Small intestine (tissue), 7 donors: ENCODE measurements around the gene TMEM151B. TPM values are rescaled to one million over a fixed set of nuclear protein-coding genes. Genes with fewer than 3 reads are reported as not detected.

Source experiments
- DNase-seq, 2 donors: peaks; one replicate each; pipeline versions ENCODE4 v3.0.0 to v3.0.0-alpha.2; 2013
- FAIRE-seq: peaks from 2 replicates; lab custom pipeline; 2012; peaks lifted over from hg19 to GRCh38; lab: Jason Lieb, UNC
- H3K27ac ChIP-seq, 3 donors: one replicate each; pipeline ENCODE4 v1.5.1; 2013; ENCODE audit warnings: low read length in 2 of 3, mild to moderate bottlenecking in 2 of 3, control low read depth in 1 of 3, inconsistent platforms in 1 of 3, low read depth in 1 of 3, moderate library complexity in 1 of 3
- H3K27me3 ChIP-seq, 3 donors: one replicate each; pipeline ENCODE4 v1.6.1; 2013; ENCODE audit warnings: low read length in 3 of 3, inconsistent platforms in 1 of 3; ENCODE audit not compliant: control insufficient read depth in 3 of 3, insufficient read depth in 3 of 3
- H3K36me3 ChIP-seq, 3 donors: one replicate each; pipeline ENCODE4 v1.6.1; 2013; ENCODE audit warnings: low read length in 3 of 3, inconsistent platforms in 1 of 3, low read depth in 1 of 3, mild to moderate bottlenecking in 1 of 3, moderate library complexity in 1 of 3; ENCODE audit not compliant: control insufficient read depth in 3 of 3, insufficient read depth in 2 of 3
- H3K4me1 ChIP-seq, 3 donors: one replicate each; pipeline ENCODE4 v1.6.1; 2013; ENCODE audit warnings: low read length in 2 of 3, inconsistent platforms in 1 of 3, low read depth in 1 of 3, mild to moderate bottlenecking in 1 of 3, moderate library complexity in 1 of 3; ENCODE audit not compliant: control insufficient read depth in 3 of 3, insufficient read depth in 2 of 3
- H3K4me3 ChIP-seq, 3 donors: one replicate each; pipeline ENCODE4 v1.5.1; 2013; ENCODE audit warnings: low read length in 3 of 3, control low read depth in 1 of 3, inconsistent platforms in 1 of 3, low read depth in 1 of 3, mild to moderate bottlenecking in 1 of 3, moderate library complexity in 1 of 3
- H3K9me3 ChIP-seq, 2 donors: one replicate each; pipeline ENCODE4 v1.6.1; 2013; ENCODE audit warnings: low read depth in 1 of 2, low read length in 1 of 2; ENCODE audit not compliant: control insufficient read depth in 2 of 2, insufficient read depth in 1 of 2
- WGBS, 3 donors: extraction: QIAGEN DNeasy Blood & Tissue Kit; methylation state at CpG; one replicate each; pipeline ENCODE4 v1.1.7; 2013; 5-methylcytosine and 5-hydroxymethylcytosine counted together
- polyA plus RNA-seq, 4 donors: library from polyadenylated mRNA; stranded (reverse) in 3 of 4; unstranded in 1 of 4; fragments of 200-250 nt in 3 of 4; fragments of 120-200 nt in 1 of 4; gene quantifications; one replicate each; pipeline versions ENCODE4 v1.2.1 to v1.2.3, GENCODE V29; 2013
- donor health status: healthy with polysubstance abuse.
- donor health status: control.
- donor health status: control.
- donor health status: Bipolar disorder and iron deficiency.
- donor health status: healthy.

TMEM151B gene
- polyA plus RNA-seq, 4 donors, result 0.96 to 3.1 TPM; not detected in 2

GRCh38 chr6:44268095-44268628 lies 2.1 kb upstream of the TMEM151B start:
- H3K27me3 ChIP-seq, result peaks cover 8 to 44% (median 19%) of the 10 kb centered on the region in 3 donors
- WGBS, 3 donors, result 15 to 22% (median 21%) methylated on average over 5 of the region's 5 CpGs
- H3K4me1 ChIP-seq, result peaks cover 0 to 15% (median 13%) of the 10 kb centered on the region in 3 donors
- H3K36me3 ChIP-seq, result peaks cover 0 to 3% (median 0%) of the 10 kb centered on the region in 3 donors
- DNase-seq (peak; percentile 67 to 71), FAIRE-seq (no peak)
- H3K9me3 ChIP-seq, result peaks cover 0 to 2% of the 10 kb centered on the region in 2 donors
- H3K27ac ChIP-seq, result no peak overlapping the region
- H3K4me3 ChIP-seq, result no peak overlapping the region

- no peak overlapping the region for H3K4me3 ChIP-seq
- peaks cover 0 to 2% of the 10 kb centered on the region in 2 donors for H3K9me3 ChIP-seq
- H3K27me3 ChIP-seq, result peaks cover 11 to 56% (median 22%) of the 10 kb centered on the region in 3 donors
- WGBS, 3 donors, result 40 to 74% (median 71%) methylated on average over 1 of the region's 1 CpG
- H3K36me3 ChIP-seq, result no peaks in the 10 kb centered on the region
- no peak overlapping the region for H3K27ac ChIP-seq
- FAIRE-seq, result no peak
- no peak for DNase-seq
- H3K4me1 ChIP-seq, result peaks cover 0 to 4% (median 2%) of the 10 kb centered on the region in 3 donors
Measured at GRCh38 chr6:44269178-44269920, 901 bp upstream of the TMEM151B start.

- Histone ChIP-seq H3K4me1 (no peaks in the 10 kb centered on the region), H3K27ac (no peak overlapping the region), H3K27me3 (peaks cover 17 to 68% (median 27%) of the 10 kb centered on the region in 3 donors), H3K36me3 (no peaks in the 10 kb centered on the region), H3K9me3 (peaks cover 0 to 2% of the 10 kb centered on the region in 2 donors), H3K4me3 (peak overlapping the region in 1 of 3 donors; percentile 39)
- FAIRE-seq, result no peak
- peak in 1 of 2 donors; percentile 24 for DNase-seq
- WGBS, 3 donors, result 2 to 4% (median 3%) methylated on average over 25 to 85 of the region's 90 CpGs
Measured at GRCh38 chr6:44270526-44271405, 516 bp downstream of the TMEM151B start.

DNA sequence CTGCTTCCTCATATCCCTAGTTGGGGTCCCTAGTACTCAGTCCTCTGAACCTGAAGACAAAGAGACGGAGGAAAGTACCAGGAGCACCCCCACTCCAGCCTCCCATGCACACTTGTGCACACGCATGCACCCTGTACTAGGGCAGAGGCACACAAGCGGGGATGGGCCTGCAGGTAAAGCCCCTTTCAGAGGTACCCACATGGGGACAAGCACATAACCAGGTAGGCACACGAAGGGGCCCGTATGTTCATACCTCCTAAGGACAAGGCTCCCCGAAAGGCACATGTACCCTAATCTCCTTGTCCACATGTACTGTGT lies 1.1 kb downstream of the TMEM151B start:
- no peak for FAIRE-seq
- no peak overlapping the region for H3K4me3 ChIP-seq

GRCh38 chr6:44271914-44272313 lies 1.7 kb downstream of the TMEM151B start:
- DNase-seq (no peak), FAIRE-seq (no peak)
- 64 to 71% (median 70%) methylated on average over 3 of the region's 3 CpGs for WGBS, 3 donors
- Histone ChIP-seq H3K9me3 (peaks cover 0 to 2% of the 10 kb centered on the region in 2 donors), H3K27me3 (peaks cover 23 to 76% (median 32%) of the 10 kb centered on the region in 3 donors), H3K36me3 (no peaks in the 10 kb centered on the region), H3K4me1 (no peaks in the 10 kb centered on the region), H3K27ac (no peak overlapping the region), H3K4me3 (no peak overlapping the region)

More for the DNA sequence above, 1.1 kb downstream of the TMEM151B start:
- Histone ChIP-seq H3K9me3 (peaks cover 0 to 2% of the 10 kb centered on the region in 2 donors), H3K27me3 (peaks cover 18 to 71% (median 27%) of the 10 kb centered on the region in 3 donors), H3K4me1 (no peaks in the 10 kb centered on the region), H3K36me3 (no peaks in the 10 kb centered on the region), H3K27ac (no peak overlapping the region)
- 61 to 85% (median 78%) methylated on average over 6 of the region's 6 CpGs for WGBS, 3 donors
- DNase-seq, result no peak

DNA sequence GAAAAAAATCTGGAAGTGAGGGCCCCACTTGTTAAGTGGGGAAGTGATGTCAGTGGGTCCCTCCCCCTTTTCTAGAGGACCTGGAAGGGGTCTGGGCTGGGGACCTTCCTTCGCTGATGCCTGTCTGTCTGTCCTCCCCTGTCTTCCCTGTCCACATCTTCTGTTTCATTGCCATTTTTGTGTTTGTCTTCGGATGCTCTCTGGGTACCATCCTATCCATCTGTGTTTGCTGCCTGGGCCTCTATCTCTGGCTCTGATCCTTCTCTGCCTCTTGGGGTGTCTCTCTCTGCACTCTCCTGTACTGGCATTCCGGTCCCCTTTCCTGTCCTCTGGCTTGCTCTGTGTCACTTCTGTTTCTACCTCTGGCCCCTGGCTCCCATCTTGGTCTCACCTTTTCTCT lies 2.3 kb downstream of the TMEM151B start:
- DNase-seq, result no peak
- FAIRE-seq, result no peak
- WGBS, 3 donors, result 68 to 85% (median 82%) methylated on average over 3 of the region's 3 CpGs
- Histone ChIP-seq H3K36me3 (no peaks in the 10 kb centered on the region), H3K4me1 (no peaks in the 10 kb centered on the region), H3K27me3 (peaks cover 23 to 82% (median 34%) of the 10 kb centered on the region in 3 donors), H3K9me3 (peaks cover 0 to 2% of the 10 kb centered on the region in 2 donors), H3K4me3 (no peak overlapping the region), H3K27ac (no peak overlapping the region)

DNA sequence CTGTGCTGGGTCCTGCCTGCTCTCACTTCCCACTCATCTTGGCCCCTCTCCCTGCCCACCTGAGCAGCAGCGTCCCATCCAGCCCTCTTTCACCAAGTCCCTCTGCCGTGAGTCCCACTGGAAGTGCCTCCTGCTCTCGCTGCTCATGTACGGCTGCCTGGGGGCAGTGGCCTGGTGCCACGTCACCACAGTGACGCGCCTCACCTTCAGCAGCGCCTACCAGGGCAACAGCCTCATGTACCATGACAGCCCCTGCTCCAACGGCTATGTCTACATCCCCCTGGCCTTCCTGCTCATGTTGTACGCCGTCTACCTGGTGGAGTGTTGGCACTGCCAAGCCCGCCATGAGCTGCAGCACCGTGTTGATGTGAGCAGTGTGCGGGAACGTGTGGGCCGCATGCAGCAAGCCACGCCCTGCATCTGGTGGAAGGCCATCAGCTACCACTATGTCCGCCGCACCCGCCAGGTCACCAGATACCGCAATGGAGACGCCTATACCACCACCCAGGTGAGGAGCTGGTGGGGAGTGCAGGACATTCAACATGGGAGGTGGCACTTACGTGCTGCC lies 2.8 kb downstream of the TMEM151B start:
- H3K27me3 ChIP-seq, result peaks cover 23 to 88% (median 39%) of the 10 kb centered on the region in 3 donors
- H3K36me3 ChIP-seq, result no peaks in the 10 kb centered on the region
- DNase-seq (no peak), FAIRE-seq (no peak)
- no peaks in the 10 kb centered on the region for H3K4me1 ChIP-seq
- WGBS, 3 donors, result 78 to 87% (median 79%) methylated on average over 23 of the region's 23 CpGs
- no peak overlapping the region for H3K4me3 ChIP-seq
- no peak overlapping the region for H3K27ac ChIP-seq
- H3K9me3 ChIP-seq, result peaks cover 0 to 2% of the 10 kb centered on the region in 2 donors

GRCh38 chr6:44273617-44274016 lies 3.4 kb downstream of the TMEM151B start:
- H3K27ac ChIP-seq, result no peak overlapping the region
- FAIRE-seq (no peak), DNase-seq (no peak)
- H3K27me3 ChIP-seq, result peaks cover 23 to 87% (median 36%) of the 10 kb centered on the region in 3 donors
- no peaks in the 10 kb centered on the region for H3K36me3 ChIP-seq
- no peak overlapping the region for H3K4me3 ChIP-seq
- WGBS, 3 donors, result 43 to 71% (median 62%) methylated on average over 1 of the region's 1 CpG
- H3K4me1 ChIP-seq, result no peaks in the 10 kb centered on the region
- H3K9me3 ChIP-seq, result peaks cover 0 to 2% of the 10 kb centered on the region in 2 donors
